ENCODE measurements around the gene TBC1D5. TPM values are rescaled to one million over a fixed set of nuclear protein-coding genes. Genes with fewer than 3 reads are reported as not detected.

Gene TBC1D5
- total and polyA plus RNA-seq, 2 of the 4 experiments (the other 2 are of a cell fraction), result 16.4 to 57.0 TPM

DNA sequence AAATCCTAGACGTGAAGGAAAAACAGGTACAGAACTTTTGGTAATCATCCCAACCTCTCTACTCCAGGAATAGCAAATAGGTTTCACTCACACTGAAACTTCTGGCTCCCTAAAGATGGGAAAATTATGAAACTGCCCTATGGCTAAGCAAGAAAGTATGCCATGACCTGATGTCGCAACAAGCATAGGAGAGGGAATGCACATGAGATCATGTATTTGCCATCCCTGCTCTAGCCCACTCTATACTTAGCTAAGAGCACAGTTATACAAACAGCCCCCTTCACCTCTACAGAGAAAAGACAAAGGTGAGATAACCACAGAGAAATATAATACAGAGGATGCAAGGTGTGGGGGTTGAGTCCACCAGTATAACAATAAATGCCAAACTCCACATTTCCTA lies 102.7 kb downstream of the TBC1D5 start:
- no peak overlapping the region for H3K4me3 ChIP-seq (ENCODE audit: insufficient read depth, low read depth, low read length)
- H2AK5ac ChIP-seq (ENCODE audit: low read depth, low read length), result no peak overlapping the region
- CTCF ChIA-PET, result no interaction called here
- peak overlapping the region; percentile 74; the same call in 1 of the 2 replicates for H3K4me2 ChIP-seq (ENCODE audit: low read depth, low read length)
- in situ Hi-C loops (cut with MboI; ENCODE audit: low sequenced_read_pairs) (loop anchor here (10.0 to 25.0 kb wide), 2 partner anchors 195 to 473 kb away; no protein-coding TSS in a partner anchor), dilution Hi-C loops (cut with HindIII; ENCODE audit: low sequenced_read_pairs, unreplicated experiment) (no loop called here), intact Hi-C loops (cut with micrococcal nuclease) (loop anchor here (5.0 kb wide), 2 partner anchors 152 to 207 kb away; no protein-coding TSS in a partner anchor)
- peak; percentile 94 for DNase-seq
- H3K56ac ChIP-seq (ENCODE audit: extremely low read depth, insufficient read depth, low read length), result peak overlapping the region; percentile 87
- no CpG with 5 or more reads among the region's 2 CpGs for WGBS, 2 experiments (ENCODE audit: extremely low coverage in 2 of 2, insufficient read length in 1 of 2)
- peak overlapping the region; percentile 42; the same call in 1 of the 2 replicates for H4K5ac ChIP-seq (ENCODE audit: low read depth, low read length)
- peak overlapping the region; percentile 88; the same call in 1 of the 2 replicates for H3K14ac ChIP-seq (replicated peaks; ENCODE audit: low read depth, low read length)
- peak overlapping the region; percentile 83 for H2BK120ac ChIP-seq (ENCODE audit: low read depth, low read length)
- no peak overlapping the region for H3K9ac ChIP-seq (ENCODE audit: low read depth, low read length)
- H2BK15ac ChIP-seq (ENCODE audit: low read depth, low read length), result peak overlapping the region; percentile 48; the same call in 2 of the 3 replicates
- H3K27ac ChIP-seq (ENCODE audit: insufficient read depth, low read length), result peak overlapping the region; percentile 69; the same call in 1 of the 2 replicates
- POLR2A ChIA-PET (ENCODE audit: unreplicated experiment), result no interaction called here
- no peaks in the 10 kb centered on the region; the same call in 1 of the 2 replicates for H4K20me1 ChIP-seq (ENCODE audit: insufficient read depth, low read length)
- ATAC-seq (ENCODE audit: low read depth), result peak; percentile 73
- H2AFZ ChIP-seq (replicated peaks; ENCODE audit: low read length, poor library complexity), result no peak overlapping the region
- no TSS peak for BruUV-seq (replicated peaks)
- peak overlapping the region; percentile 67; the same call in 1 of the 2 replicates for H3K18ac ChIP-seq (ENCODE audit: low read depth, low read length)
- H3K4me1 ChIP-seq (ENCODE audit: control insufficient read depth, insufficient read depth, low read length), result peaks cover 3% of the 10 kb centered on the region
- H3K4ac ChIP-seq (ENCODE audit: low read depth, low read length), result peak overlapping the region; percentile 54
- H4K8ac ChIP-seq (ENCODE audit: low read depth in 2 of 2, low read length in 2 of 2), result peak overlapping the region in 1 of 2 experiments; percentile 86; a peak in 2 of 4 replicates
- peak overlapping the region; percentile 71; the same call in 1 of the 2 replicates for H3K23ac ChIP-seq (ENCODE audit: low read depth, low read length)
- no peak overlapping the region for H2AK9ac ChIP-seq (replicated peaks; ENCODE audit: low read depth, low read length, poor library complexity)
- H2BK5ac ChIP-seq (ENCODE audit: low read depth, low read length, poor library complexity, severe bottlenecking), result peak overlapping the region; percentile 98
- H3K9me1 ChIP-seq (ENCODE audit: insufficient read depth, low read length), result no peaks in the 10 kb centered on the region
- TF ChIP-seq RCOR1 (IDR thresholded peaks at IDR 0.05; ENCODE audit: insufficient replicate concordance, low read length), result no peak
- TF ChIP-seq FOS (IDR thresholded peaks at IDR 0.05; ENCODE audit: low read depth, low read length), result peak; percentile 79
- TF ChIP-seq CEBPB (IDR thresholded peaks at IDR 0.05; ENCODE audit: low read depth, low read length), result peak; percentile 100
- TF ChIP-seq, protein P1, sequence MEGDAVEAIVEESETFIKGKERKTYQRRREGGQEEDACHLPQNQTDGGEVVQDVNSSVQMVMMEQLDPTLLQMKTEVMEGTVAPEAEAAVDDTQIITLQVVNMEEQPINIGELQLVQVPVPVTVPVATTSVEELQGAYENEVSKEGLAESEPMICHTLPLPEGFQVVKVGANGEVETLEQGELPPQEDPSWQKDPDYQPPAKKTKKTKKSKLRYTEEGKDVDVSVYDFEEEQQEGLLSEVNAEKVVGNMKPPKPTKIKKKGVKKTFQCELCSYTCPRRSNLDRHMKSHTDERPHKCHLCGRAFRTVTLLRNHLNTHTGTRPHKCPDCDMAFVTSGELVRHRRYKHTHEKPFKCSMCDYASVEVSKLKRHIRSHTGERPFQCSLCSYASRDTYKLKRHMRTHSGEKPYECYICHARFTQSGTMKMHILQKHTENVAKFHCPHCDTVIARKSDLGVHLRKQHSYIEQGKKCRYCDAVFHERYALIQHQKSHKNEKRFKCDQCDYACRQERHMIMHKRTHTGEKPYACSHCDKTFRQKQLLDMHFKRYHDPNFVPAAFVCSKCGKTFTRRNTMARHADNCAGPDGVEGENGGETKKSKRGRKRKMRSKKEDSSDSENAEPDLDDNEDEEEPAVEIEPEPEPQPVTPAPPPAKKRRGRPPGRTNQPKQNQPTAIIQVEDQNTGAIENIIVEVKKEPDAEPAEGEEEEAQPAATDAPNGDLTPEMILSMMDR (conservative IDR thresholded peaks at IDR 0.05; ENCODE audit: low read depth, low read length), result no peak
- no peak for TF ChIP-seq MXI1 (IDR thresholded peaks at IDR 0.05; ENCODE audit: borderline replicate concordance, low read depth, low read length)
- TF ChIP-seq, protein P2, sequence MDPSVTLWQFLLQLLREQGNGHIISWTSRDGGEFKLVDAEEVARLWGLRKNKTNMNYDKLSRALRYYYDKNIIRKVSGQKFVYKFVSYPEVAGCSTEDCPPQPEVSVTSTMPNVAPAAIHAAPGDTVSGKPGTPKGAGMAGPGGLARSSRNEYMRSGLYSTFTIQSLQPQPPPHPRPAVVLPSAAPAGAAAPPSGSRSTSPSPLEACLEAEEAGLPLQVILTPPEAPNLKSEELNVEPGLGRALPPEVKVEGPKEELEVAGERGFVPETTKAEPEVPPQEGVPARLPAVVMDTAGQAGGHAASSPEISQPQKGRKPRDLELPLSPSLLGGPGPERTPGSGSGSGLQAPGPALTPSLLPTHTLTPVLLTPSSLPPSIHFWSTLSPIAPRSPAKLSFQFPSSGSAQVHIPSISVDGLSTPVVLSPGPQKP (IDR thresholded peaks at IDR 0.05; ENCODE audit: borderline replicate concordance, low read depth, low read length), result no peak
- TF ChIP-seq BHLHE40 (IDR thresholded peaks at IDR 0.05; ENCODE audit: low read depth, low read length), result peak; percentile 94
- TF ChIP-seq SMC3 (IDR thresholded peaks at IDR 0.05; ENCODE audit: low read depth, low read length), result no peak
- TF ChIP-seq NFE2L2 (IDR thresholded peaks at IDR 0.05; ENCODE audit: low read depth, low read length), result peak; percentile 36; the same call in 1 of the 2 replicates
- peaks cover 2 to 12% of the 10 kb centered on the region in 2 experiments; a peak in 2 of 4 replicates for H3K79me1 ChIP-seq (ENCODE audit: low read depth in 1 of 2, low read length in 2 of 2)
- H4K91ac ChIP-seq (ENCODE audit: insufficient read depth, low read depth, low read length), result 0 out of 2 replicates have a peak overlapping the region, but pooled peaks have one; percentile 19
- peak overlapping the region; percentile 84; the same call in 1 of the 2 replicates for H2BK20ac ChIP-seq (ENCODE audit: low read depth, low read length)
- H3K36me3 ChIP-seq (ENCODE audit: control insufficient read depth, insufficient read depth, low read length), result no peaks in the 10 kb centered on the region
- H3K27me3 ChIP-seq (ENCODE audit: control insufficient read depth, insufficient read depth, low read length), result no peaks in the 10 kb centered on the region
- H3K9me3 ChIP-seq (ENCODE audit: control insufficient read depth, insufficient read depth, low read length), result no peaks in the 10 kb centered on the region

All from IMR-90 (cell line).